GM23338 (cell line): ENCODE measurements around the gene PCSK5. TPM values are rescaled to one million over a fixed set of nuclear protein-coding genes. Genes with fewer than 3 reads are reported as not detected.

Experiments
- ATAC-seq: fragments of 200-7000 bp; cut with Tn5 transposase; 3 replicates; pipeline ENCODE4 v1.9.1; 2020
- DNase-seq: peaks from one replicate; pipeline ENCODE4 v3.0.0-alpha.2; 2015; ENCODE audit warnings: low spot score
- H2AFZ ChIP-seq: fragments of 200-600 bp; sonication (generic); 2 replicates; pipeline ENCODE4 v1.8.0; 2016; ENCODE audit warnings: antibody characterized with exemption, mild to moderate bottlenecking, moderate library complexity
- H3F3A ChIP-seq: fragments of 200-600 bp; sonication (generic); replicated peaks from 2 replicates; pipeline ENCODE4 v1.8.0; 2017; ENCODE audit warnings: antibody characterized with exemption, mixed run types, low read depth
- H3K27ac ChIP-seq: fragments of 200-600 bp; sonication (generic); 2 replicates; pipeline ENCODE4 v1.6.1; 2016; ENCODE audit warnings: low read depth
- H3K27me3 ChIP-seq: fragments of 200-600 bp; sonication (generic); 2 replicates; pipeline ENCODE4 v1.8.0; 2016; ENCODE audit warnings: mild to moderate bottlenecking, mixed run types, moderate library complexity; ENCODE audit not compliant: insufficient read depth
- H3K36me3 ChIP-seq: fragments of 200-600 bp; sonication (generic); 2 replicates; pipeline ENCODE4 v1.8.0; 2016; ENCODE audit warnings: mild to moderate bottlenecking; ENCODE audit not compliant: insufficient read depth
- H3K4me1 ChIP-seq: fragments of 200-600 bp; sonication (generic); 2 replicates; pipeline ENCODE4 v1.8.0; 2016; ENCODE audit warnings: mild to moderate bottlenecking, moderate library complexity; ENCODE audit not compliant: insufficient read depth
- H3K4me2 ChIP-seq: fragments of 200-600 bp; sonication (generic); 2 replicates; pipeline ENCODE4 v1.7.1; 2017; ENCODE audit warnings: mixed run types
- H3K4me3 ChIP-seq: fragments of 200-600 bp; sonication (generic); 2 replicates; pipeline ENCODE4 v1.6.1; 2016; ENCODE audit warnings: mixed run types
- H3K79me2 ChIP-seq: fragments of 200-600 bp; sonication (generic); replicated peaks from 2 replicates; pipeline ENCODE4 v1.8.0; 2017; ENCODE audit warnings: mild to moderate bottlenecking; ENCODE audit not compliant: insufficient read depth
- H3K9me2 ChIP-seq: fragments of 200-600 bp; sonication (generic); 2 replicates; pipeline ENCODE4 v1.8.0; 2017; ENCODE audit not compliant: insufficient read depth
- H4K20me1 ChIP-seq: fragments of 200-600 bp; sonication (generic); replicated peaks from 2 replicates; pipeline ENCODE4 v1.8.0; 2017; ENCODE audit warnings: mild to moderate bottlenecking; ENCODE audit not compliant: insufficient read depth
- H3K27ac Mint-ChIP-seq: 2 replicates; pipeline ENCODE4 v1.8.0; 2020; ENCODE audit warnings: inconsistent platforms, mild to moderate bottlenecking, moderate library complexity, mixed read lengths
- H3K27me3 Mint-ChIP-seq: 3 replicates; pipeline ENCODE4 v1.8.0; 2022; ENCODE audit warnings: low read depth, mild to moderate bottlenecking, moderate library complexity, mixed read lengths, inconsistent platforms; ENCODE audit not compliant: insufficient read depth, poor library complexity
- H3K36me3 Mint-ChIP-seq: 3 replicates; pipeline ENCODE4 v1.8.0; 2021; ENCODE audit warnings: low read depth, mild to moderate bottlenecking, inconsistent platforms, moderate library complexity, mixed read lengths
- H3K4me1 Mint-ChIP-seq: 3 replicates; pipeline ENCODE4 v1.8.0; 2020; ENCODE audit warnings: mild to moderate bottlenecking, inconsistent platforms, mixed read lengths
- H3K4me3 Mint-ChIP-seq: 3 replicates; pipeline ENCODE4 v1.8.0; 2021; ENCODE audit warnings: moderate library complexity, mild to moderate bottlenecking, inconsistent platforms, mixed read lengths
- H3K9me3 Mint-ChIP-seq: 3 replicates; pipeline ENCODE4 v1.8.0; 2020; ENCODE audit warnings: moderate library complexity, mild to moderate bottlenecking, inconsistent platforms, mixed read lengths
- CREB1 ChIP-seq: fragments of 250-450 bp; sonication (Bioruptor Pico); IDR thresholded peaks from 2 replicates; pipeline ENCODE4 v1.5.0; 2020; ENCODE audit warnings: low read depth, mild to moderate bottlenecking, moderate library complexity
- EZH2 ChIP-seq: fragments of 200-600 bp; sonication (generic); IDR thresholded peaks from one replicate; pipeline ENCODE4 v1.8.0; 2017; ENCODE audit warnings: antibody characterized with exemption, mild to moderate bottlenecking, low read depth; ENCODE audit not compliant: unreplicated experiment
- EZH2phosphoT487 ChIP-seq: fragments of 200-600 bp; sonication (generic); IDR thresholded peaks from one replicate; pipeline ENCODE4 v1.8.1; 2018; ENCODE audit warnings: antibody characterized with exemption; ENCODE audit not compliant: unreplicated experiment
- JUNB ChIP-seq: IDR thresholded peaks from one replicate; pipeline ENCODE4 v1.6.1; 2016; ENCODE audit warnings: antibody characterized with exemption; ENCODE audit not compliant: unreplicated experiment
- NANOG ChIP-seq: IDR thresholded peaks from 2 replicates; pipeline ENCODE4 v1.6.1; 2016; ENCODE audit warnings: antibody characterized with exemption, borderline replicate concordance
- POLR2AphosphoS5 ChIP-seq: IDR thresholded peaks from 2 replicates; pipeline ENCODE4 v1.6.1; 2016; ENCODE audit warnings: antibody characterized with exemption, low read depth
- STAT1 ChIP-seq: IDR thresholded peaks from one replicate; pipeline ENCODE4 v1.6.1; 2016; ENCODE audit warnings: antibody characterized with exemption; ENCODE audit not compliant: unreplicated experiment
- ZNF114 ChIP-seq: fragments of 250-450 bp; sonication (Bioruptor Pico); IDR thresholded peaks from 2 replicates; pipeline ENCODE4 v1.5.0; 2020; ENCODE audit warnings: mild to moderate bottlenecking, moderate library complexity
- ZNF331 ChIP-seq: fragments of 250-450 bp; sonication (Bioruptor Pico); IDR thresholded peaks from 2 replicates; pipeline ENCODE4 v1.5.0; 2020; ENCODE audit warnings: low read depth, mild to moderate bottlenecking, moderate library complexity
- polyA plus RNA-seq: library from polyadenylated mRNA; unstranded; fragments of >200 nt; fragmentation: Nextera tagmentation; extraction: Ambion mirVana; gene quantifications from 2 replicates; pipeline ENCODE4 v1.2.1, GENCODE V29; 2016
- total RNA-seq: library from RNA; depleted of rRNA; stranded (reverse); fragments of >200 nt; shearing (Covaris generic); gene quantifications from 2 replicates; pipeline ENCODE4 v1.2.3, GENCODE V29; 2014
- TF ChIP-seq, protein P1 (sequence below): IDR thresholded peaks from one replicate; pipeline ENCODE4 v1.6.1; 2018; ENCODE audit warnings: antibody characterized with exemption; ENCODE audit not compliant: unreplicated experiment
- TF ChIP-seq, protein P2 (sequence below): fragments of 250-450 bp; sonication (Bioruptor Pico); IDR thresholded peaks from 2 replicates; pipeline ENCODE4 v1.5.0; 2020; ENCODE audit warnings: mild to moderate bottlenecking, moderate library complexity
- TF ChIP-seq, protein P3 (sequence below): IDR thresholded peaks from 2 replicates; pipeline ENCODE4 v1.6.1; 2016; ENCODE audit warnings: antibody characterized with exemption
- TF ChIP-seq, protein P4 (sequence below), 2 experiments: fragments of 200-600 bp in 1 of 2; sonication (generic) in 1 of 2; conservative IDR thresholded peaks; 2 replicates each; pipeline versions ENCODE4 v1.5.1 to v1.6.1; 2016 to 2017; ENCODE audit warnings: antibody characterized with exemption in 2 of 2, low read depth in 2 of 2, mild to moderate bottlenecking in 2 of 2, moderate library complexity in 1 of 2

PCSK5 gene
- total and polyA plus RNA-seq, 2 experiments from 2014 or later = 12.3 to 34.8 TPM

DNA sequence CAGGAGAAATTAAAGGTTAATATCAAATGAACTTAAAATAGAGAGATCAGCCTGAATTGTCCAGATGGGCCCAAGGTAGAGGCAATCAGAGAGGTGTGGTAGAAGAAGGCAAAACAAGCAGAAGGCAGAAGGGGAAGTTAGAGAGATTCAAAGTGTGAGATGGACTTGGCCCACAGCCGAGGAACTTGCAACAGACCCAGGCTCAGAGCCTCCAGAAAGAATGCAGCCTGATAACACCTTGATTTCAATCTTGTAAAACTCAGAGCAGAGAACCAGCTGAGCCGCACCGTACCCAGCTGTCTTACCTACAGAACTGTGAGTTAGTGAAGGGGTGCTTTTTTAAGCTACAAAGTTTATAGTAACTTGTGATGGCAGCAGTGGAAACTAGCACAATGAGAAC is 312.9 kb downstream of the PCSK5 start:
- no peaks in the 10 kb centered on the region; the same call in 1 of the 2 replicates for H3K4me1 ChIP-seq
- H3K27me3 ChIP-seq = no peaks in the 10 kb centered on the region
- DNase-seq (no peak), ATAC-seq (no peak)
- H3K36me3 ChIP-seq = no peaks in the 10 kb centered on the region
- no peaks in the 10 kb centered on the region for H4K20me1 ChIP-seq
- H3K4me3 ChIP-seq = no peak overlapping the region
- H3K9me3 Mint-ChIP-seq = no peaks in the 10 kb centered on the region; the same call in 2 of the 3 replicates
- no peaks in the 10 kb centered on the region for H3F3A ChIP-seq
- H3K4me2 ChIP-seq = no peak overlapping the region
- H3K79me2 ChIP-seq = no peaks in the 10 kb centered on the region
- H3K36me3 Mint-ChIP-seq = no peaks in the 10 kb centered on the region; the same call in 2 of the 3 replicates
- H3K4me1 Mint-ChIP-seq = peaks cover 10% of the 10 kb centered on the region
- H3K9me2 ChIP-seq = peaks cover 12% of the 10 kb centered on the region; the same call in 1 of the 2 replicates
- peaks cover 1% of the 10 kb centered on the region for H3K27me3 Mint-ChIP-seq
- no peak overlapping the region for H3K27ac ChIP-seq
- H2AFZ ChIP-seq = no peak overlapping the region
- no peak for TF ChIP-seq ZNF331 (CRISPR knock-in tag)
- TF ChIP-seq, protein P1, sequence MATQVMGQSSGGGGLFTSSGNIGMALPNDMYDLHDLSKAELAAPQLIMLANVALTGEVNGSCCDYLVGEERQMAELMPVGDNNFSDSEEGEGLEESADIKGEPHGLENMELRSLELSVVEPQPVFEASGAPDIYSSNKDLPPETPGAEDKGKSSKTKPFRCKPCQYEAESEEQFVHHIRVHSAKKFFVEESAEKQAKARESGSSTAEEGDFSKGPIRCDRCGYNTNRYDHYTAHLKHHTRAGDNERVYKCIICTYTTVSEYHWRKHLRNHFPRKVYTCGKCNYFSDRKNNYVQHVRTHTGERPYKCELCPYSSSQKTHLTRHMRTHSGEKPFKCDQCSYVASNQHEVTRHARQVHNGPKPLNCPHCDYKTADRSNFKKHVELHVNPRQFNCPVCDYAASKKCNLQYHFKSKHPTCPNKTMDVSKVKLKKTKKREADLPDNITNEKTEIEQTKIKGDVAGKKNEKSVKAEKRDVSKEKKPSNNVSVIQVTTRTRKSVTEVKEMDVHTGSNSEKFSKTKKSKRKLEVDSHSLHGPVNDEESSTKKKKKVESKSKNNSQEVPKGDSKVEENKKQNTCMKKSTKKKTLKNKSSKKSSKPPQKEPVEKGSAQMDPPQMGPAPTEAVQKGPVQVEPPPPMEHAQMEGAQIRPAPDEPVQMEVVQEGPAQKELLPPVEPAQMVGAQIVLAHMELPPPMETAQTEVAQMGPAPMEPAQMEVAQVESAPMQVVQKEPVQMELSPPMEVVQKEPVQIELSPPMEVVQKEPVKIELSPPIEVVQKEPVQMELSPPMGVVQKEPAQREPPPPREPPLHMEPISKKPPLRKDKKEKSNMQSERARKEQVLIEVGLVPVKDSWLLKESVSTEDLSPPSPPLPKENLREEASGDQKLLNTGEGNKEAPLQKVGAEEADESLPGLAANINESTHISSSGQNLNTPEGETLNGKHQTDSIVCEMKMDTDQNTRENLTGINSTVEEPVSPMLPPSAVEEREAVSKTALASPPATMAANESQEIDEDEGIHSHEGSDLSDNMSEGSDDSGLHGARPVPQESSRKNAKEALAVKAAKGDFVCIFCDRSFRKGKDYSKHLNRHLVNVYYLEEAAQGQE = no peak
- TF ChIP-seq, protein P2, sequence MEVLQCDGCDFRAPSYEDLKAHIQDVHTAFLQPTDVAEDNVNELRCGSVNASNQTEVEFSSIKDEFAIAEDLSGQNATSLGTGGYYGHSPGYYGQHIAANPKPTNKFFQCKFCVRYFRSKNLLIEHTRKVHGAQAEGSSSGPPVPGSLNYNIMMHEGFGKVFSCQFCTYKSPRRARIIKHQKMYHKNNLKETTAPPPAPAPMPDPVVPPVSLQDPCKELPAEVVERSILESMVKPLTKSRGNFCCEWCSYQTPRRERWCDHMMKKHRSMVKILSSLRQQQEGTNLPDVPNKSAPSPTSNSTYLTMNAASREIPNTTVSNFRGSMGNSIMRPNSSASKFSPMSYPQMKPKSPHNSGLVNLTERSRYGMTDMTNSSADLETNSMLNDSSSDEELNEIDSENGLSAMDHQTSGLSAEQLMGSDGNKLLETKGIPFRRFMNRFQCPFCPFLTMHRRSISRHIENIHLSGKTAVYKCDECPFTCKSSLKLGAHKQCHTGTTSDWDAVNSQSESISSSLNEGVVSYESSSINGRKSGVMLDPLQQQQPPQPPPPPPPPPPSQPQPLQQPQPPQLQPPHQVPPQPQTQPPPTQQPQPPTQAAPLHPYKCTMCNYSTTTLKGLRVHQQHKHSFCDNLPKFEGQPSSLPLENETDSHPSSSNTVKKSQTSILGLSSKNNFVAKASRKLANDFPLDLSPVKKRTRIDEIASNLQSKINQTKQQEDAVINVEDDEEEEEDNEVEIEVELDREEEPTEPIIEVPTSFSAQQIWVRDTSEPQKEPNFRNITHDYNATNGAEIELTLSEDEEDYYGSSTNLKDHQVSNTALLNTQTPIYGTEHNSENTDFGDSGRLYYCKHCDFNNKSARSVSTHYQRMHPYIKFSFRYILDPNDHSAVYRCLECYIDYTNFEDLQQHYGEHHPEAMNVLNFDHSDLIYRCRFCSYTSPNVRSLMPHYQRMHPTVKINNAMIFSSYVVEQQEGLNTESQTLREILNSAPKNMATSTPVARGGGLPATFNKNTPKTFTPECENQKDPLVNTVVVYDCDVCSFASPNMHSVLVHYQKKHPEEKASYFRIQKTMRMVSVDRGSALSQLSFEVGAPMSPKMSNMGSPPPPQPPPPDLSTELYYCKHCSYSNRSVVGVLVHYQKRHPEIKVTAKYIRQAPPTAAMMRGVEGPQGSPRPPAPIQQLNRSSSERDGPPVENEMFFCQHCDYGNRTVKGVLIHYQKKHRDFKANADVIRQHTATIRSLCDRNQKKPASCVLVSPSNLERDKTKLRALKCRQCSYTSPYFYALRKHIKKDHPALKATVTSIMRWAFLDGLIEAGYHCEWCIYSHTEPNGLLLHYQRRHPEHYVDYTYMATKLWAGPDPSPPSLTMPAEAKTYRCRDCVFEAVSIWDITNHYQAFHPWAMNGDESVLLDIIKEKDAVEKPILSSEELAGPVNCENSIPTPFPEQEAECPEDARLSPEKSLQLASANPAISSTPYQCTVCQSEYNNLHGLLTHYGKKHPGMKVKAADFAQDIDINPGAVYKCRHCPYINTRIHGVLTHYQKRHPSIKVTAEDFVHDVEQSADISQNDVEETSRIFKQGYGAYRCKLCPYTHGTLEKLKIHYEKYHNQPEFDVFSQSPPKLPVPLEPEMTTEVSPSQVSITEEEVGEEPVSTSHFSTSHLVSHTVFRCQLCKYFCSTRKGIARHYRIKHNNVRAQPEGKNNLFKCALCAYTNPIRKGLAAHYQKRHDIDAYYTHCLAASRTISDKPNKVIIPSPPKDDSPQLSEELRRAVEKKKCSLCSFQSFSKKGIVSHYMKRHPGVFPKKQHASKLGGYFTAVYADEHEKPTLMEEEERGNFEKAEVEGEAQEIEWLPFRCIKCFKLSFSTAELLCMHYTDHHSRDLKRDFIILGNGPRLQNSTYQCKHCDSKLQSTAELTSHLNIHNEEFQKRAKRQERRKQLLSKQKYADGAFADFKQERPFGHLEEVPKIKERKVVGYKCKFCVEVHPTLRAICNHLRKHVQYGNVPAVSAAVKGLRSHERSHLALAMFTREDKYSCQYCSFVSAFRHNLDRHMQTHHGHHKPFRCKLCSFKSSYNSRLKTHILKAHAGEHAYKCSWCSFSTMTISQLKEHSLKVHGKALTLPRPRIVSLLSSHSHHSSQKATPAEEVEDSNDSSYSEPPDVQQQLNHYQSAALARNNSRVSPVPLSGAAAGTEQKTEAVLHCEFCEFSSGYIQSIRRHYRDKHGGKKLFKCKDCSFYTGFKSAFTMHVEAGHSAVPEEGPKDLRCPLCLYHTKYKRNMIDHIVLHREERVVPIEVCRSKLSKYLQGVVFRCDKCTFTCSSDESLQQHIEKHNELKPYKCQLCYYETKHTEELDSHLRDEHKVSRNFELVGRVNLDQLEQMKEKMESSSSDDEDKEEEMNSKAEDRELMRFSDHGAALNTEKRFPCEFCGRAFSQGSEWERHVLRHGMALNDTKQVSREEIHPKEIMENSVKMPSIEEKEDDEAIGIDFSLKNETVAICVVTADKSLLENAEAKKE (CRISPR knock-in tag) = no peak
- TF ChIP-seq EZH2phosphoT487 = no peak
- TF ChIP-seq JUNB = no peak
- no peak for TF ChIP-seq NANOG
- no peak for TF ChIP-seq STAT1
- TF ChIP-seq POLR2AphosphoS5 = no peak
- TF ChIP-seq, protein P3, sequence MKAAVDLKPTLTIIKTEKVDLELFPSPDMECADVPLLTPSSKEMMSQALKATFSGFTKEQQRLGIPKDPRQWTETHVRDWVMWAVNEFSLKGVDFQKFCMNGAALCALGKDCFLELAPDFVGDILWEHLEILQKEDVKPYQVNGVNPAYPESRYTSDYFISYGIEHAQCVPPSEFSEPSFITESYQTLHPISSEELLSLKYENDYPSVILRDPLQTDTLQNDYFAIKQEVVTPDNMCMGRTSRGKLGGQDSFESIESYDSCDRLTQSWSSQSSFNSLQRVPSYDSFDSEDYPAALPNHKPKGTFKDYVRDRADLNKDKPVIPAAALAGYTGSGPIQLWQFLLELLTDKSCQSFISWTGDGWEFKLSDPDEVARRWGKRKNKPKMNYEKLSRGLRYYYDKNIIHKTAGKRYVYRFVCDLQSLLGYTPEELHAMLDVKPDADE = no peak
- no peak for TF ChIP-seq EZH2
- TF ChIP-seq ZNF114 (CRISPR knock-in tag) = no peak
- TF ChIP-seq, protein P4, sequence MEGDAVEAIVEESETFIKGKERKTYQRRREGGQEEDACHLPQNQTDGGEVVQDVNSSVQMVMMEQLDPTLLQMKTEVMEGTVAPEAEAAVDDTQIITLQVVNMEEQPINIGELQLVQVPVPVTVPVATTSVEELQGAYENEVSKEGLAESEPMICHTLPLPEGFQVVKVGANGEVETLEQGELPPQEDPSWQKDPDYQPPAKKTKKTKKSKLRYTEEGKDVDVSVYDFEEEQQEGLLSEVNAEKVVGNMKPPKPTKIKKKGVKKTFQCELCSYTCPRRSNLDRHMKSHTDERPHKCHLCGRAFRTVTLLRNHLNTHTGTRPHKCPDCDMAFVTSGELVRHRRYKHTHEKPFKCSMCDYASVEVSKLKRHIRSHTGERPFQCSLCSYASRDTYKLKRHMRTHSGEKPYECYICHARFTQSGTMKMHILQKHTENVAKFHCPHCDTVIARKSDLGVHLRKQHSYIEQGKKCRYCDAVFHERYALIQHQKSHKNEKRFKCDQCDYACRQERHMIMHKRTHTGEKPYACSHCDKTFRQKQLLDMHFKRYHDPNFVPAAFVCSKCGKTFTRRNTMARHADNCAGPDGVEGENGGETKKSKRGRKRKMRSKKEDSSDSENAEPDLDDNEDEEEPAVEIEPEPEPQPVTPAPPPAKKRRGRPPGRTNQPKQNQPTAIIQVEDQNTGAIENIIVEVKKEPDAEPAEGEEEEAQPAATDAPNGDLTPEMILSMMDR (conservative IDR thresholded peaks at IDR 0.05; ENCODE audit: low read depth in 2 of 2) = no peak
- TF ChIP-seq CREB1 = no peak
- H3K4me3 Mint-ChIP-seq = no peak overlapping the region
- H3K27ac Mint-ChIP-seq = no peak overlapping the region
